ENCODE results near the gene KCTD18. TPM values are rescaled to one million over a fixed set of nuclear protein-coding genes. Genes with fewer than 3 reads are reported as not detected.

KCTD18 gene
- total RNA-seq, 4 donors from 2014 or later, result 23.7 to 33.8 (median 28.8) TPM

GRCh38 chr2:200498402-200499162, 11.3 kb downstream of the KCTD18 start:
- peaks cover 5 to 70% of the 10 kb centered on the region in 2 donors for H3K36me3 ChIP-seq
- H3K4me1 ChIP-seq, result no peaks in the 10 kb centered on the region
- TF ChIP-seq POLR2AphosphoS5 (IDR thresholded peaks at IDR 0.05), result no peak
- no peaks in the 10 kb centered on the region for H3K9me3 ChIP-seq
- 71 to 94% methylated on average over 2 of the region's 2 CpGs for WGBS, 2 donors (ENCODE audit: low coverage in 1 of 2)
- H3K27ac ChIP-seq, result no peak overlapping the region
- no peak for ATAC-seq
- no peak overlapping the region for H3K4me3 ChIP-seq
- H3K27me3 ChIP-seq, result no peaks in the 10 kb centered on the region

GRCh38 chr2:200496696-200497095, 13.2 kb downstream of the KCTD18 start:
- TF ChIP-seq POLR2A (IDR thresholded peaks at IDR 0.05) (no peak), POLR2AphosphoS5 (IDR thresholded peaks at IDR 0.05) (no peak), EP300 (IDR thresholded peaks at IDR 0.05) (no peak)
- TF ChIP-seq, protein P1, sequence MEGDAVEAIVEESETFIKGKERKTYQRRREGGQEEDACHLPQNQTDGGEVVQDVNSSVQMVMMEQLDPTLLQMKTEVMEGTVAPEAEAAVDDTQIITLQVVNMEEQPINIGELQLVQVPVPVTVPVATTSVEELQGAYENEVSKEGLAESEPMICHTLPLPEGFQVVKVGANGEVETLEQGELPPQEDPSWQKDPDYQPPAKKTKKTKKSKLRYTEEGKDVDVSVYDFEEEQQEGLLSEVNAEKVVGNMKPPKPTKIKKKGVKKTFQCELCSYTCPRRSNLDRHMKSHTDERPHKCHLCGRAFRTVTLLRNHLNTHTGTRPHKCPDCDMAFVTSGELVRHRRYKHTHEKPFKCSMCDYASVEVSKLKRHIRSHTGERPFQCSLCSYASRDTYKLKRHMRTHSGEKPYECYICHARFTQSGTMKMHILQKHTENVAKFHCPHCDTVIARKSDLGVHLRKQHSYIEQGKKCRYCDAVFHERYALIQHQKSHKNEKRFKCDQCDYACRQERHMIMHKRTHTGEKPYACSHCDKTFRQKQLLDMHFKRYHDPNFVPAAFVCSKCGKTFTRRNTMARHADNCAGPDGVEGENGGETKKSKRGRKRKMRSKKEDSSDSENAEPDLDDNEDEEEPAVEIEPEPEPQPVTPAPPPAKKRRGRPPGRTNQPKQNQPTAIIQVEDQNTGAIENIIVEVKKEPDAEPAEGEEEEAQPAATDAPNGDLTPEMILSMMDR (IDR thresholded peaks at IDR 0.05), result no peak

DNA sequence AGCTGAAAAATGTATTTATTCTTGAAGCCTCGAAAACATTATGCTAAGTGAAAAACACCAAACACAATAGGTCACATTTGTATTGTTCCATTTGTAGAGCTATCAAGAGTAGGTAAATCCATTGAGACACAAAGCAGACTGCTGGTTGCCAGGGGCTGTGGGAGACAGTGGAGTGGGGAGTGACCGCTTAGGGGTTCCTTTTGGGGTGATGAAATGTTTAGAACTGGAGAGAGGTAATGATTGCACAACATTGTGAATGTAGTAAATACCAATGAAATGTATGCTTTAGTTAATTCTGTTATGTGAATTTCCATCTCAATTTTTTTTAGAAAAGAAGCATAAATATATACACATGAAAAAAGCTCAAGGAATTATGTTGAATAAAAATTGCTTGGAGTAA, 15.8 kb downstream of the KCTD18 start:
- no peak for ATAC-seq
- Histone ChIP-seq H3K4me1 (no peaks in the 10 kb centered on the region), H3K4me3 (no peak overlapping the region), H3K36me3 (peaks cover 6 to 99% of the 10 kb centered on the region in 2 donors), H3K27me3 (no peaks in the 10 kb centered on the region), H3K9me3 (no peaks in the 10 kb centered on the region), H3K27ac (no peak overlapping the region)
- 58 to 89% methylated on average over 2 of the region's 2 CpGs for WGBS, 2 donors (ENCODE audit: low coverage in 1 of 2)
- no peak for TF ChIP-seq POLR2AphosphoS5 (IDR thresholded peaks at IDR 0.05)
- TF ChIP-seq, protein P1 (IDR thresholded peaks at IDR 0.05), result no peak
- no peak for TF ChIP-seq POLR2A (IDR thresholded peaks at IDR 0.05)
- no peak for TF ChIP-seq EP300 (IDR thresholded peaks at IDR 0.05)

More at GRCh38 chr2:200496696-200497095, 13.2 kb downstream of the KCTD18 start:
- no peak overlapping the region for H3K27ac ChIP-seq
- no peaks in the 10 kb centered on the region for H3K4me1 ChIP-seq
- WGBS, 2 donors (ENCODE audit: low coverage in 1 of 2), result 100% methylated on average over 1 of the region's 1 CpG
- no peaks in the 10 kb centered on the region for H3K27me3 ChIP-seq
- no peaks in the 10 kb centered on the region for H3K9me3 ChIP-seq
- no peak for ATAC-seq
- H3K4me3 ChIP-seq, result no peak overlapping the region
- H3K36me3 ChIP-seq, result peaks cover 6 to 72% of the 10 kb centered on the region in 2 donors

- Histone ChIP-seq H3K9me3 (no peaks in the 10 kb centered on the region), H3K4me1 (no peaks in the 10 kb centered on the region), H3K4me3 (no peak overlapping the region), H3K27me3 (no peaks in the 10 kb centered on the region), H3K36me3 (peaks cover 3 to 91% of the 10 kb centered on the region in 2 donors), H3K27ac (no peak overlapping the region)
- TF ChIP-seq POLR2AphosphoS5 (IDR thresholded peaks at IDR 0.05), result no peak
- no peak for TF ChIP-seq EP300 (IDR thresholded peaks at IDR 0.05)
- no peak for TF ChIP-seq POLR2A (IDR thresholded peaks at IDR 0.05)
- TF ChIP-seq, protein P1 (IDR thresholded peaks at IDR 0.05), result no peak
- ATAC-seq, result no peak
Measured at GRCh38 chr2:200492656-200493055, 17.2 kb downstream of the KCTD18 start.

DNA sequence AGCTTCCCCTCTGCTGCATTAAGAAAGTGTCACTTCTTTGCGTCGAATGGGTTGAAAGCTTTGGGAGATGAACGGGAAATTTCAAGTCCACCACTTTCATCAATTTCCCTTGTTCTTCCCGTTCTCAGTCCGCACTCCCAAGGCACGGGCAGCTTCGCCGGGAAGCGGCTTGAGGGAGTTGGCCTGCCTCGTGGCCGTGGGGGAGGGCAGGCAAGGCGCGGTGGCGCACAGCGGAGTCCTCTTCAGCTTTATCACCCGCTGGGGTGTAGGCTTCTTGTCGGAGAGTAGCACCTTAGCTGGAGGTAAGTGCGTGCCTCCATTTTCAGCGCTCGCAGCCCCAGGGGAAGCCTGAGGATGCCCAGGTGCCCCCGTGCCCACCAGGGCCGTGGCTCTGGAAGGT, 19.9 kb downstream of the KCTD18 start:
- Histone ChIP-seq H3K36me3 (peaks cover 3 to 64% of the 10 kb centered on the region in 2 donors), H3K27ac (no peak overlapping the region), H3K4me3 (no peak overlapping the region), H3K4me1 (no peaks in the 10 kb centered on the region), H3K9me3 (no peaks in the 10 kb centered on the region), H3K27me3 (no peaks in the 10 kb centered on the region)
- TF ChIP-seq POLR2A (IDR thresholded peaks at IDR 0.05), result no peak
- WGBS, 2 donors (ENCODE audit: low coverage in 1 of 2), result 91 to 97% methylated on average over 6 to 11 of the region's 22 CpGs
- no peak for ATAC-seq

DNA sequence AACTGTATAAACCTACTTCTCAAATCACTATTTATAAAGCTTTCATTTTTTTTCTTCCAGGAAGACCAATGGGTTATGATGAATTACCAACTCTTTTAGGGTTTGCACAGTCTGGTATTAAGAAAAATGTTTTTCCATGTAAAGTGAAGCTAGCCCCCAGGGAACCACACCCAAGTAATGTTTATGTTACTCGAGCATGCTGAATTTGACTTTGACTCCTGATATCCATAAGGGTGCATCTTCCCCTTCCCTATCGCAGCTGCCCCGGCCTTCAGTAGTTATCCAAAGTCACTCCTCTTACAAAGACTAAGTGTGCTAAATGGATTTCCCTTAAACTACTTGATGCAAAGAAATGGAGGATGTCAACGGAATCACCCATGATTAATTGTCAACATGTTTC, 21.7 kb downstream of the KCTD18 start:
- H3K4me1 ChIP-seq, result no peaks in the 10 kb centered on the region
- no peak overlapping the region for H3K4me3 ChIP-seq
- WGBS, 2 donors (ENCODE audit: low coverage in 1 of 2), result 67 to 71% methylated on average over 2 to 3 of the region's 4 CpGs
- H3K9me3 ChIP-seq, result no peaks in the 10 kb centered on the region
- no peak for TF ChIP-seq EP300 (IDR thresholded peaks at IDR 0.05)
- TF ChIP-seq POLR2A (IDR thresholded peaks at IDR 0.05), result no peak
- TF ChIP-seq POLR2AphosphoS5 (IDR thresholded peaks at IDR 0.05), result no peak
- TF ChIP-seq, protein P1 (IDR thresholded peaks at IDR 0.05), result no peak
- H3K27ac ChIP-seq, result no peak overlapping the region
- no peaks in the 10 kb centered on the region for H3K27me3 ChIP-seq
- no peak for ATAC-seq
- H3K36me3 ChIP-seq, result peaks cover 0 to 46% of the 10 kb centered on the region in 2 donors
